GM18508 (cell line): Measurements from ENCODE around the gene ALK.

Experiments used
- ATAC-seq: cut with Tn5 transposase; IDR thresholded peaks from one replicate; pipeline ENCODE4 v1.9.1; 2021; ENCODE audit warnings: moderate number of reproducible peaks; ENCODE audit not compliant: insufficient read depth, unreplicated experiment

ALK gene

DNA sequence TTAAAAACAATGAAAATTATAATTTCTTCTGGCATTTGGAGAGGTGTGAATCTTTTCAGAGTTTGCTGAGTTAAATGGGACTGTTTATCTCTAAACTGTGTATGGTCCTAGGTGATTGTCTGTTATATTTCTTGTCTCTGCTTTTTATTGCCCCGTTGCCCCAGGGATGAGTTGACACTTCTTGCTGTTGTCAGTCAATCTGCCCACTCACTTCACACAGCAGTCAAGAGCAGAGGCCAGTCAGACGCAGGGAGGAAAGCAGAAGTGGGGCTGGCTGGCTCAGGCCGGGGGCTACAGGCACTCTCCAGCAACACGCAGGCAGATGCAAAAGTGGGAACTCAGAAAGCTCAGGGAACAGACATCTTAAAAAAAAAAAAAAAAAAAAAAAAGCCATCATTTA lies 441.0 kb downstream of the ALK start:
- ATAC-seq = no peak

DNA sequence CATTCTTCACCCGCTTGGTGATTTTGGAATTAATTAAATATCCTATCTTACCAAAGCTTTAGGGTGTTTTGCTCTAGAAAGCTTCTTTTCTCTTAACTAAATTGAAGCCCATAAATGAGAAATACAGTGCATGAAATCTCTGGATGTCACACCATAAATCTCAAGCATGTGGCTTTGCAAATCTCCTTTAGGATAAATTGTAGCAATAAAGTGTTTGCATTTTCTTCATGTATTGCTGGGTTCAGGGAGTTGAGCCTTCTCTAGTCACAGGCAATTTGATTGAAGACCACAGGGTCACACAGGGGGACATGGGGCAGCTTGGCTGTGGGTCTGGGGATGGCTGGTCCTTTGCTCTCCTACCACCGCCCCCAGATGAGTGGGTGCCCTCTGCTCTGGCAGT lies 442.0 kb downstream of the ALK start:
- ATAC-seq = no peak

GRCh38 chr2:29478641-29479040 lies 442.7 kb downstream of the ALK start:
- ATAC-seq = no peak

DNA sequence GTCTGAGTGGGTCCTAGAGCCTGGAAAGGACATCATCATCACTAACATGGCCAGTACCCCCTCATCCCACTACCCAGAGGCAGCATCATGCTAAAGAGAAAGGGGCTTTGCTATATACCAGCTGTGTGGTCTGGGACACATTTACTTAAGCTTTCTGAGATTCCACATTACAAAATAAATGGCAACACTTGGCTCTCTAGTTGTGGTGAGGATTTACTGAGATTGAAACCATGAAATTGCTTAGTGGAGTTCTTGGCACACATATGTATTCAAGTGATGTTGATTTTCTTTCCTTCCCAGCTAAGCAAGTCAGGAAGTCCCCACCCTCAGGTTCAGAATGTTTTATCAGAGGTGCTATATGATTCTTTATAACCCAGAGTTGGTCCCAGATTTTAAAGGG lies 444.2 kb downstream of the ALK start:
- no peak for ATAC-seq

GRCh38 chr2:29475499-29475898 lies 445.9 kb downstream of the ALK start:
- ATAC-seq = no peak

DNA sequence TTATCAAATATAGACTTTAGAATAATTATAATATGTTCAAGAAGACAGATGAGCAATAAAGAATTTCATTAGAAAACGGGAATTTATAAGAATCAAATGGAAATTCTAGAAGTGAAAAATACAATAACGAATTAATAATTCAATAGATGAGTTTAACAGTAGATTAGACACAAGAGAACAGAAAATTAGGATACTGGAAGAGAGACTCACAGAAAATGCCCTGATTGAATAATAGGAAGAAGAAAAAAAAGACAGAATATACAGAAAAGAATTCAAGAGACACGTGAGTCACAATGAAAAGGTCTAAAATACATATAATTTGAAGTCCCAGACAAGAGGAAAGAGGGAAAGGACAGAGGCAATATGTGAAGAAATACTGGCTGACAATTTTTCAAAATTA lies 451.4 kb downstream of the ALK start:
- ATAC-seq = no peak

- no peak for ATAC-seq
Observed at GRCh38 chr2:29469516-29469915, 451.9 kb downstream of the ALK start.

GRCh38 chr2:29463181-29463900 lies 458.0 kb downstream of the ALK start:
- ATAC-seq = no peak

DNA sequence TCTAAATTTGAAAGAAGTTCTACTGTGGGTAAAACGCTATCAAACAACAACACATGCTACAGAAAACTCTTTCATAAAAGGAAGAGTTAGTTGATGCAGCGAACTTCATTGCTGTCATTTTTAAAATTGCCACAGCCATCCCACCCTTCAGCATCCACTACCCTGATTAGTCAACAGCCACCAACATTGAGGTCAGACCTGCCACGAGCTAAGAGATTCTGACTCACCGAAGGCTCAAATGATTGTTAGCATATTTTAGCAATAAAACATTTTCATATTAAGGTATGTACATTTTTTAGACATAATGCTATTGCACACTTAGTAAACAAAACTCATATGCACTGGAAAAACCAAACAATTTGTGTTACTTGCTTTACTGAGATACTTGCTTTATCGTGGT lies 459.1 kb downstream of the ALK start:
- no peak for ATAC-seq

- no peak for ATAC-seq
Observed at GRCh38 chr2:29460190-29460589, 461.2 kb downstream of the ALK start.

GRCh38 chr2:29459445-29460179 lies 461.8 kb downstream of the ALK start:
- ATAC-seq = no peak

DNA sequence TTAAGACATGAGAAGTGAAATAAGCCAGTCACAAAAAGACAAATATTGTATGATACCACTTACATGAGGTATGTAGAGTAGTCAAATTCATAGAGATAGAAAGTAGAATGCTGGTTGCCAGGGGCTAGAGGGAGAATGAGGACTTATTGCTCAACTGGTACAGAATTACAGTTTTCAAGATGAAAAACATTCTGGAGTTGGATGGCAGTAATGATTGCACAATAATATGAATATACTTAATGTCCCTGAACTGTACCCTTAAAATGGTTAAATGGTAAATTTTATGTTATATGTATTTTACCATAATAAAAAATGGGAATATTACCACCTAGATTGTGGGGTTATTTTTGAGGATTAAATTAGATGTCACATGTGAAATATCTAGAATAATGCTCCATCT lies 465.0 kb downstream of the ALK start:
- no peak for ATAC-seq

DNA sequence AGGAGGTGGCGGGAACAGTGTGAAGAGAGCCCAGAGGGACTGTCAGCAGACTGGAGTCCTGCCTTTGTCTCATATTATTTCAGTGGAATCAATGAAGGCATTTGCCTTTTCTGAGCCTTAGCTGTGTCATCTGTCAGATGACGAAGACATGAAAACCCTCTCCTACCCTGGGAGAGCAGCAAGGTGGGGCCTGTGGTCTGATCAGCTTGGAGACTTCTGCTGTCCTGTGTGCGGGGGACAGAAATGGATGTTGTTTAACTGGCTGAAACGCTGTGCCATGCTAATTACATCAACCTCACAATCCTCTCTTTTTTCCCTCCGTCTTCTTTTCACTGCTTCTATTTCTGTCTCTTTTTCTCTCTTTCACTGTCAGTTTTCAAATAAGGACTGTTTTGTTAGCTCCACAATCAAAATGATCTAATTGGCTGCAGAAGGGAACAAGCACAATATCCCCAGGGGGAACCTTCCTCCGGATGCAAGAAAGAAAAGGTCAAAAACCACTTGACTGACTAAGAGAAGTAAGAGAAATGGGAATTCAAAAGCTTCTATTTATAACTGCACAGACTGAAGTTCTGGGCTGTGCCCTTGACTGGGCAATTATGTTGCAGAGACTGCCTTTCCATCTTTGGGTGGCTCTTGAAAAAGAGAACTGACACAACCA lies 466.1 kb downstream of the ALK start:
- ATAC-seq = no peak

DNA sequence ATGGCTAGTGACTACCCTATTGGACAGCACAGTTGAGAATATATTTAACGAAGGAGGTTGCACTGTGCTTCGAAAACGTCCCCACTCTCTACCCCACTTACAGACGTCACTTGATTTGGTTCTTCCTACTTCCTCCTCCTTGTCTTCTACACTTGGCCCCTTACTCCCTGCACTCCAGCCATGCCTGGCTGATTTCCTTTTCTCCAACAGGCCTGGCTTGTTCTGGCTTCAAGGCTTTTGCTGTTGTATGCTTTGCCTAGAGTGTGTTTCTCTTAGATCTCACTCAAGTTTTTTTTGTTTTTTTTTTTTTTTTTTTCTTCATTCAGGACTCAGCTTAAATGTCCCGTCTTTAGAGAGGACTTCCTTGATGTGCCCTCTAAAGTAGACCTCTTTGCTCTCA lies 469.4 kb downstream of the ALK start:
- no peak for ATAC-seq

DNA sequence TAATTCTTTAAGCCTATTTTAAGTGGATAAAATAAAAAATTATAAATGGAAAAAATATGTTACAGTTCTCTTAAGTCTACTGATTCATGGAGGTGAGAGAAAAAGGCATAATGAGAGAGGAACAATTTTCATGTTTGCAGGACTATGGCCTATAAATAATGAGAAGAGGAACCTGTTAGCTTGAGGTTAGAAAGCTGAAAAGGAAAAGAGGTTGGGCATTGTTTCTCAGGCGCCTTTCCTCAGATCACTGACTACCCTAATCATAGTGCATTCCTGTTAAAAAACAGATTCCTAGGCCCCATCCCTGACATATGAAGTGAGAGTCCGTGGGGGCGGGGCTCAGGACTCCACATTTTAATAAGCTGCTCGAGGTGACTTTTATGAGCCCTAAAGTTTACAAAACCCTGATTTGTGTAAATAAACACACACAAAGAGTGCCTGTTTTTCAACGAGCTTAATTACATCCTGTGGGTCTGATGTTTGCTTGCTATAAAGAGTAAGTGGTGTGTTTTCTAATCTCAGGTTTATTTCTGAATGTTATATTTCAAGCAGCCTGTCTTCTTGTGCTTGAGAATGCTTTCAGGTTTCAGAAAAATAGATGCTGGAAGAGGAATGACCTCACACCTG lies 470.7 kb downstream of the ALK start:
- ATAC-seq = no peak

DNA sequence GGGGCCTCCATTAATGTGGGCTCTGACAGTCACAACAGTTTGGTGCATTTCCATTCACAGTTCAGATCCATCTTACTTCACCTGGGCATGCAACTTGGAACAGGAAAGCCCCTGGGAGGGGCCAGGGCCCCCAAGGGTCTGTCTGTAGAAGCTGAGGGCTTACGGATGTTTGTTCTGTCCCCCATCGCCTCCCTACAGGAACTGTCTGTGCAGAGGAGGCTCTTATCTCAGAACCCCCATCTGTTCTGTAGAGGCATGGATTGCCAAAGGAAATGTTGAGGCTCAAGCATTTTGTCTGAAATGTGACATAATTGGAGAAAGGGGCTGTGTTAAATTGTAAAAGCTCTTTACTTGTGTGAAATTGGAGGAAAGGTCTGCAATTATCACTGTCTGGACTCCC lies 471.9 kb downstream of the ALK start:
- no peak for ATAC-seq

DNA sequence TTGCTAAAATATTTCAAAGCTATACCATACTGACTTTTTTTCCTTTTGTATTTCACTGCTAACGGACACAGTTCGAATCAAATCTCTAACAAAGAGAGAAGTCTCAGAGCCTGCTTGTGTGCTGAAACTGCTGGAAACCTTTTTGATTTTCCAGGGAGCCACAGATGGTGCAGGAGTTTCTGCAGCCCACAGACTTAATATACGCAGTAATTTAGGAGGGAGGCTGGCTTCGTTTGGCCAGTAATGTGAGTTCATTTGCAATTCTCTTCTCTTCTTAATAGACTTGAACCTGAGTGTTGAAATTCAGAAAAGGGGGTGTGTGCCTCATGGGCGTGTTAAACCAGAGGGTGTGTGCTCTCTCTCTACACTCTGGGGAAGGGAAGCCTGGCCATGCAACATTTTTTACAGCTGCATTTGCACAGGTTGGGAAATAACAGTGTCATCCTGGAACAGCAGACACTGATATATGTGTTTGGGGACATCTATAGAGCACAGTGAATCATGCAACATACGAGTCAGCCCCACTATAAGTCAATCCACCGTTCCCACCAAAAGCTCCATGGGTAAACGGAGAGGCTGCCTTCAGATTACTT lies 473.2 kb downstream of the ALK start:
- no peak for ATAC-seq

DNA sequence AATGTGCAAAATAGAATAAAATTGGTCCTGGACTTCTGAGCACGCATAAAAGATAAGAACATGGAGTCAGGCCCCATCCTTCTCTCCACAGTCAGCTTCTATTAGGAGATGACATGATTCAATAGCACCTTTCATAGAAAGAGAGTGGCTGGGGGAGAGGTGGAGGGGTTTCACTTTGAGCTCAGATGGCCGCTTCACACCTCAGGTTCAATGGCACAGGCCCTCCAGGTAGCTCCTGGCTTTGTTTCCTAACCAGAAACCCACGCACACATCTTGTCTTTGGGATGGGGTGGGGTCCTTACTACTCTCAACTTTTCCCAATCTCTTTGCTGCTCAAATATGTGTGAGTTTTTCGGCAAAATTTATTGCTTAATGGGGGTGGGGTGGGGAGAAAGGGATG lies 473.9 kb downstream of the ALK start:
- ATAC-seq = no peak

DNA sequence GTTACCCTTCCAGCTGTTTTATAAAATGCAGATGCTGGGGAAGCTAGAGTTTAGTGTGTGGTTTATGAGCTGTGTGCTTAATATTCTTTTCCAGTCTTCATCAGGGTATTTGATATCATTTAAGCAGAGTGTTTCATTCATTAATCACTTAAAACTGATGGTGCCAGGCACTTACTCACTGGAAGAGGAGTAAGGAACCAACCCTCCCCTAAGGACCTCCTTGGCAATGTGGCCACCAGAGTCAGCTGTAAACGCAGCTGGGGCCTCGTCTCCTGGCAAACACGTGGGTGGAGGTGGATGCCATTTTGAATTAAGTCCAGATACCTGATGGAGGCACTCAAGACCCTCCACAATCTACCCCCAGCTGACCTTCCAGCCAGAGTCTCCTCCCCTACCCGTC lies 474.5 kb downstream of the ALK start:
- ATAC-seq = no peak

DNA sequence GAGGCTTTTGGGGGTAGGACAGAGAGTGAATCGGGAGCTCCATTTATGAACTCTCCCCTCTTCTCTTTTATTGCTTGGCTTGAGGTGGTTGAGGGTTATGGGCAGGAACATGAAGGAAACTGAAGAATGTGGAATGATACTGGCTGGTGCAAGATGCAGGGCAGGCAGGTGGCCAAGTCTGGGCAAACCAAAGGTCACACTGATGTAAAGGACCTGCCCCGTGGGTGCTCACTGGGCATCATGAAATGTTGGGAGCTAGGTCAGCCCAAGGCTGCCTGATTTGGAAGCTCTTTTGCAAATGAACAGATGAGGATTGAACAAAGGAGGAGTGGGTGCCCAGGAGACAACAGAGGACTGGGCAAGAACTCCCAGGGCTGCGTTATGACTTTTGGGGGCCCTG lies 477.2 kb downstream of the ALK start:
- no peak for ATAC-seq

GRCh38 chr2:29443627-29444026 lies 477.8 kb downstream of the ALK start:
- no peak for ATAC-seq
